H9 (cell line): ENCODE data around the gene ZNF747. TPM values are rescaled to one million over a fixed set of nuclear protein-coding genes. Genes with fewer than 3 reads are reported as not detected.

ENCODE experiments used
- DNase-seq: peaks from one replicate; pipeline ENCODE4 v3.0.0-alpha.2; 2017
- H2AFZ ChIP-seq: one replicate; pipeline ENCODE4 v1.6.1; 2013; ENCODE audit warnings: mild to moderate bottlenecking, low read length, control low read depth, moderate library complexity
- H2AK5ac ChIP-seq: 2 replicates; pipeline ENCODE4 v1.6.1; 2013; ENCODE audit warnings: low read length, control low read depth, mixed read lengths; ENCODE audit not compliant: insufficient read length
- H2BK120ac ChIP-seq: one replicate; pipeline ENCODE4 v1.6.1; 2013; ENCODE audit warnings: low read depth, mild to moderate bottlenecking, low read length, control low read depth, inconsistent platforms; ENCODE audit not compliant: poor library complexity, severe bottlenecking
- H2BK12ac ChIP-seq: 2 replicates; pipeline ENCODE4 v1.6.1; 2013; ENCODE audit warnings: low read length, control low read depth, mixed read lengths, low read depth; ENCODE audit not compliant: insufficient read length
- H2BK15ac ChIP-seq: 2 replicates; pipeline ENCODE4 v1.6.1; 2013; ENCODE audit warnings: low read depth, low read length, control low read depth
- H2BK20ac ChIP-seq: one replicate; pipeline ENCODE4 v1.6.1; 2013; ENCODE audit warnings: low read depth, mild to moderate bottlenecking, low read length, control low read depth, inconsistent platforms; ENCODE audit not compliant: poor library complexity, severe bottlenecking
- H2BK5ac ChIP-seq: 2 replicates; pipeline ENCODE4 v1.6.1; 2013; ENCODE audit warnings: low read length, control low read depth, mixed read lengths; ENCODE audit not compliant: insufficient read length
- H3K14ac ChIP-seq: 2 replicates; pipeline ENCODE4 v1.6.1; 2013; ENCODE audit warnings: low read length, control low read depth; ENCODE audit not compliant: insufficient read depth
- H3K18ac ChIP-seq: 2 replicates; pipeline ENCODE4 v1.6.1; 2013; ENCODE audit warnings: low read depth, mild to moderate bottlenecking, mixed read lengths, low read length, control low read depth; ENCODE audit not compliant: insufficient read length
- H3K23ac ChIP-seq: 2 replicates; pipeline ENCODE4 v1.6.1; 2013; ENCODE audit warnings: low read length, control low read depth, mixed read lengths, low read depth; ENCODE audit not compliant: insufficient read length
- H3K23me2 ChIP-seq: 2 replicates; pipeline ENCODE4 v1.6.1; 2013; ENCODE audit warnings: low read depth, mild to moderate bottlenecking, mixed read lengths, low read length, control low read depth; ENCODE audit not compliant: insufficient read length, poor library complexity, severe bottlenecking
- H3K27ac ChIP-seq: 2 replicates; pipeline ENCODE4 v1.5.1; 2013; ENCODE audit warnings: low read length, control low read depth, mixed read lengths, low read depth; ENCODE audit not compliant: insufficient read length
- H3K27me3 ChIP-seq: 2 replicates; pipeline ENCODE4 v1.6.1; 2013; ENCODE audit warnings: low read length, control low read depth, inconsistent platforms; ENCODE audit not compliant: insufficient read depth
- H3K4ac ChIP-seq: 2 replicates; pipeline ENCODE4 v1.6.1; 2013; ENCODE audit warnings: low read depth, mild to moderate bottlenecking, control low read depth, inconsistent platforms, low read length, moderate library complexity
- H3K4me1 ChIP-seq: 2 replicates; pipeline ENCODE4 v1.6.1; 2013; ENCODE audit warnings: low read length, control low read depth, inconsistent platforms; ENCODE audit not compliant: insufficient read depth
- H3K4me2 ChIP-seq: 2 replicates; pipeline ENCODE4 v1.6.1; 2013; ENCODE audit warnings: low read length, control low read depth, mixed read lengths; ENCODE audit not compliant: insufficient read length, insufficient read depth
- H3K56ac ChIP-seq: 2 replicates; pipeline ENCODE4 v1.6.1; 2013; ENCODE audit warnings: low read depth, mild to moderate bottlenecking, mixed read lengths, low read length, control low read depth; ENCODE audit not compliant: insufficient read length
- H3K79me1 ChIP-seq: 2 replicates; pipeline ENCODE4 v1.6.1; 2013; ENCODE audit warnings: low read depth, mild to moderate bottlenecking, moderate library complexity, low read length, control low read depth, inconsistent platforms; ENCODE audit not compliant: insufficient read depth, poor library complexity, severe bottlenecking
- H3K79me2 ChIP-seq: 2 replicates; pipeline ENCODE4 v1.6.1; 2013; ENCODE audit warnings: low read length, control low read depth, inconsistent platforms; ENCODE audit not compliant: insufficient read depth
- H3K9ac ChIP-seq: 2 replicates; pipeline ENCODE4 v1.6.1; 2013; ENCODE audit warnings: low read length, control low read depth, mixed read lengths; ENCODE audit not compliant: insufficient read length; ENCODE audit errors: extremely low read depth
- H3K9me3 ChIP-seq: one replicate; pipeline ENCODE4 v1.6.1; 2013; ENCODE audit warnings: low read depth, low read length, inconsistent platforms; ENCODE audit not compliant: control insufficient read depth
- H3T11ph ChIP-seq: one replicate; pipeline ENCODE4 v1.6.1; 2013; ENCODE audit warnings: mild to moderate bottlenecking, low read length, control low read depth, inconsistent platforms
- H4K20me1 ChIP-seq: one replicate; pipeline ENCODE4 v1.6.1; 2013; ENCODE audit not compliant: control insufficient read depth, insufficient read length, insufficient read depth
- H4K5ac ChIP-seq: 2 replicates; pipeline ENCODE4 v1.6.1; 2013; ENCODE audit warnings: low read depth, mild to moderate bottlenecking, mixed read lengths, low read length, control low read depth; ENCODE audit not compliant: insufficient read length
- H4K8ac ChIP-seq: replicated peaks from 2 replicates; pipeline ENCODE4 v1.6.1; 2013; ENCODE audit warnings: low read length, control low read depth, mixed read lengths, low read depth; ENCODE audit not compliant: insufficient read length
- H4K91ac ChIP-seq: 2 replicates; pipeline ENCODE4 v1.6.1; 2013; ENCODE audit warnings: low read depth, mild to moderate bottlenecking, moderate library complexity, mixed read lengths, low read length, control low read depth; ENCODE audit not compliant: insufficient read length
- H3K27ac Mint-ChIP-seq, 3 experiments: 2 replicates in 2 of 3; 3 replicates in 1 of 3; pipeline ENCODE4 v1.8.0; 2020 to 2021; ENCODE audit warnings: mixed read lengths in 3 of 3, mild to moderate bottlenecking in 1 of 3, moderate library complexity in 1 of 3
- H3K27me3 Mint-ChIP-seq: 2 replicates; pipeline ENCODE4 v1.8.0; 2021; ENCODE audit warnings: low read depth, mild to moderate bottlenecking, moderate library complexity, mixed read lengths
- H3K36me3 Mint-ChIP-seq, 3 experiments: 2 replicates in 2 of 3; 3 replicates in 1 of 3; pipeline ENCODE4 v1.8.0; 2020 to 2021; ENCODE audit warnings: low read depth in 3 of 3, mixed read lengths in 3 of 3; ENCODE audit not compliant: insufficient read depth in 1 of 3
- H3K4me1 Mint-ChIP-seq, 2 experiments: 2 replicates each; pipeline ENCODE4 v1.8.0; 2020; ENCODE audit warnings: mixed read lengths in 2 of 2
- H3K4me3 Mint-ChIP-seq, 2 experiments: 2 replicates in 1 of 2; 3 replicates in 1 of 2; pipeline ENCODE4 v1.8.0; 2020 to 2021; ENCODE audit warnings: mild to moderate bottlenecking in 2 of 2, mixed read lengths in 2 of 2, moderate library complexity in 1 of 2
- H3K9me3 Mint-ChIP-seq, 2 experiments: 2 replicates in 1 of 2; 3 replicates in 1 of 2; pipeline ENCODE4 v1.8.0; 2020; ENCODE audit warnings: mild to moderate bottlenecking in 2 of 2, mixed read lengths in 2 of 2, moderate library complexity in 1 of 2
- CTCF ChIP-seq: fragments of 200-600 bp; sonication (generic); conservative IDR thresholded peaks from 3 replicates; pipeline ENCODE4 v1.8.0; 2021; ENCODE audit warnings: antibody characterized with exemption, mild to moderate bottlenecking
- WGBS: extraction: QIAGEN DNeasy Blood & Tissue Kit; methylation state at CpG from one replicate; pipeline ENCODE4 v1.1.7; 2013; ENCODE audit warnings: missing lambda C conversion rate, low lambda C conversion rate, mixed read lengths; ENCODE audit not compliant: insufficient read length; ENCODE audit errors: extremely low coverage; 5-methylcytosine and 5-hydroxymethylcytosine counted together
- total RNA-seq: library from RNA; stranded (reverse); gene quantifications from 2 replicates; pipeline ENCODE4 v1.2.1, GENCODE V29; 2021

The ZNF747 gene
- total RNA-seq, 1 experiment from 2014 or later: 18.4 TPM

GRCh38 chr16:30581457-30581856 is 46.8 kb upstream of the ZNF747 start:
- no peak overlapping the region for H3T11ph ChIP-seq
- H3K4me2 ChIP-seq: no peak overlapping the region
- no peak for DNase-seq
- H3K14ac ChIP-seq: no peak overlapping the region
- no peaks in the 10 kb centered on the region for H3K27me3 Mint-ChIP-seq
- H3K9me3 Mint-ChIP-seq: no peaks in the 10 kb centered on the region
- H2BK15ac ChIP-seq: no peak overlapping the region
- H2BK20ac ChIP-seq: no peak overlapping the region
- no peak overlapping the region for H2BK120ac ChIP-seq
- no peak overlapping the region for H3K18ac ChIP-seq
- H3K27me3 ChIP-seq: no peaks in the 10 kb centered on the region
- H3K4me3 Mint-ChIP-seq: no peak overlapping the region
- H3K27ac ChIP-seq: no peak overlapping the region
- no peak overlapping the region for H3K56ac ChIP-seq
- no peak overlapping the region; a peak in 1 of 7 replicates for H3K27ac Mint-ChIP-seq
- no peaks in the 10 kb centered on the region for H3K9me3 ChIP-seq
- H3K4ac ChIP-seq: no peak overlapping the region
- H4K20me1 ChIP-seq: no peaks in the 10 kb centered on the region
- no CpG with 5 or more reads among the region's 7 CpGs for WGBS
- H4K5ac ChIP-seq: no peak overlapping the region
- H3K4me1 Mint-ChIP-seq: peaks cover 7 to 10% of the 10 kb centered on the region in 2 experiments
- no peaks in the 10 kb centered on the region for H3K79me1 ChIP-seq
- TF ChIP-seq CTCF: no peak
- H3K4me1 ChIP-seq: no peaks in the 10 kb centered on the region; the same call in 1 of the 2 replicates
- no peak overlapping the region for H2BK5ac ChIP-seq
- H3K9ac ChIP-seq: no peak overlapping the region
- peaks cover 8 to 60% (median 25%) of the 10 kb centered on the region in 3 experiments; a peak in 6 of 7 replicates for H3K36me3 Mint-ChIP-seq
- H3K79me2 ChIP-seq: no peaks in the 10 kb centered on the region
- no peak overlapping the region for H4K8ac ChIP-seq
- H2AFZ ChIP-seq: no peak overlapping the region
- H3K23ac ChIP-seq: no peak overlapping the region
- H2BK12ac ChIP-seq: no peak overlapping the region
- H3K23me2 ChIP-seq: peaks cover 7% of the 10 kb centered on the region
- no peak overlapping the region for H4K91ac ChIP-seq
- no peak overlapping the region for H2AK5ac ChIP-seq
